Neural progenitor cell (in vitro differentiated cells): Measurements from ENCODE around the gene PRRC2A. TPM values are rescaled to one million over a fixed set of nuclear protein-coding genes. Genes with fewer than 3 reads are reported as not detected.

Source experiments
- DNase-seq: peaks from one replicate; pipeline ENCODE4 v3.0.0-alpha.2; 2016; ENCODE audit warnings: low spot score
- H2AFZ ChIP-seq: fragments of 200-600 bp; sonication (generic); replicated peaks from 2 replicates; pipeline ENCODE4 v1.6.1; 2016; ENCODE audit warnings: antibody characterized with exemption
- H3F3A ChIP-seq: fragments of 200-600 bp; sonication (generic); 2 replicates; pipeline ENCODE4 v1.6.1; 2016; ENCODE audit warnings: antibody characterized with exemption, low read depth
- H3K27ac ChIP-seq: fragments of 200-600 bp; sonication (generic); 2 replicates; pipeline ENCODE4 v1.5.1; 2016; ENCODE audit warnings: mild to moderate bottlenecking
- H3K27me3 ChIP-seq: fragments of 200-600 bp; sonication (generic); 2 replicates; pipeline ENCODE4 v1.6.1; 2016; ENCODE audit warnings: mild to moderate bottlenecking, moderate library complexity
- H3K36me3 ChIP-seq: fragments of 200-600 bp; sonication (generic); 2 replicates; pipeline ENCODE4 v1.5.1; 2016
- H3K4me1 ChIP-seq: fragments of 200-600 bp; sonication (generic); 2 replicates; pipeline ENCODE4 v1.6.1; 2016; ENCODE audit warnings: mixed run types
- H3K4me2 ChIP-seq: fragments of 200-600 bp; sonication (generic); 2 replicates; pipeline ENCODE4 v1.6.1; 2016
- H3K4me3 ChIP-seq: fragments of 200-600 bp; sonication (generic); 2 replicates; pipeline ENCODE4 v1.5.1; 2016
- H3K79me2 ChIP-seq: fragments of 200-600 bp; sonication (generic); 2 replicates; pipeline ENCODE4 v1.6.1; 2016; ENCODE audit warnings: low read depth
- H3K9ac ChIP-seq: fragments of 200-600 bp; sonication (generic); 2 replicates; pipeline ENCODE4 v1.6.1; 2016
- H3K9me3 ChIP-seq: fragments of 200-600 bp; sonication (generic); 2 replicates; pipeline ENCODE4 v1.5.1; 2016; ENCODE audit warnings: low read depth
- H4K20me1 ChIP-seq: fragments of 200-600 bp; sonication (generic); 2 replicates; pipeline ENCODE4 v1.6.1; 2016; ENCODE audit warnings: low read depth
- H3K27ac Mint-ChIP-seq: 3 replicates; pipeline ENCODE4 v1.8.0; 2021; ENCODE audit warnings: mixed read lengths
- H3K27me3 Mint-ChIP-seq: 2 replicates; pipeline ENCODE4 v1.8.0; 2022; ENCODE audit warnings: low read depth, mild to moderate bottlenecking, inconsistent platforms, moderate library complexity, mixed read lengths; ENCODE audit not compliant: insufficient read depth
- H3K36me3 Mint-ChIP-seq: 3 replicates; pipeline ENCODE4 v1.8.0; 2021; ENCODE audit warnings: mixed read lengths
- H3K4me1 Mint-ChIP-seq: 3 replicates; pipeline ENCODE4 v1.8.0; 2021; ENCODE audit warnings: mixed read lengths
- H3K4me3 Mint-ChIP-seq: 3 replicates; pipeline ENCODE4 v1.8.0; 2021; ENCODE audit warnings: mild to moderate bottlenecking, moderate library complexity, mixed read lengths
- H3K9me3 Mint-ChIP-seq: 3 replicates; pipeline ENCODE4 v1.8.0; 2020; ENCODE audit warnings: mixed read lengths
- EZH2 ChIP-seq: fragments of 200-600 bp; sonication (generic); IDR thresholded peaks from 2 replicates; pipeline ENCODE4 v1.6.1; 2017; ENCODE audit warnings: antibody characterized with exemption, mild to moderate bottlenecking, moderate library complexity
- EZH2phosphoT487 ChIP-seq: fragments of 200-600 bp; sonication (generic); IDR thresholded peaks from 2 replicates; pipeline ENCODE4 v1.6.1; 2017; ENCODE audit warnings: antibody characterized with exemption
- total RNA-seq: library from RNA; depleted of rRNA; stranded (reverse); fragments of >200 nt; gene quantifications from 2 replicates; pipeline ENCODE4 v1.2.3, GENCODE V29; 2015; ENCODE audit warnings: low replicate concordance
- TF ChIP-seq, protein P1 (sequence below): fragments of 200-600 bp; sonication (generic); IDR thresholded peaks from 2 replicates; pipeline ENCODE4 v1.5.1; 2017; ENCODE audit warnings: antibody characterized with exemption, mild to moderate bottlenecking

Gene PRRC2A
- total RNA-seq, 1 donor from 2014 or later = 55.5 TPM

- H2AFZ ChIP-seq = no peak overlapping the region
- no peak for TF ChIP-seq EZH2phosphoT487
- TF ChIP-seq, protein P1, sequence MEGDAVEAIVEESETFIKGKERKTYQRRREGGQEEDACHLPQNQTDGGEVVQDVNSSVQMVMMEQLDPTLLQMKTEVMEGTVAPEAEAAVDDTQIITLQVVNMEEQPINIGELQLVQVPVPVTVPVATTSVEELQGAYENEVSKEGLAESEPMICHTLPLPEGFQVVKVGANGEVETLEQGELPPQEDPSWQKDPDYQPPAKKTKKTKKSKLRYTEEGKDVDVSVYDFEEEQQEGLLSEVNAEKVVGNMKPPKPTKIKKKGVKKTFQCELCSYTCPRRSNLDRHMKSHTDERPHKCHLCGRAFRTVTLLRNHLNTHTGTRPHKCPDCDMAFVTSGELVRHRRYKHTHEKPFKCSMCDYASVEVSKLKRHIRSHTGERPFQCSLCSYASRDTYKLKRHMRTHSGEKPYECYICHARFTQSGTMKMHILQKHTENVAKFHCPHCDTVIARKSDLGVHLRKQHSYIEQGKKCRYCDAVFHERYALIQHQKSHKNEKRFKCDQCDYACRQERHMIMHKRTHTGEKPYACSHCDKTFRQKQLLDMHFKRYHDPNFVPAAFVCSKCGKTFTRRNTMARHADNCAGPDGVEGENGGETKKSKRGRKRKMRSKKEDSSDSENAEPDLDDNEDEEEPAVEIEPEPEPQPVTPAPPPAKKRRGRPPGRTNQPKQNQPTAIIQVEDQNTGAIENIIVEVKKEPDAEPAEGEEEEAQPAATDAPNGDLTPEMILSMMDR = no peak
- TF ChIP-seq EZH2 = no peak
- no peak overlapping the region for H3K4me3 Mint-ChIP-seq
- no peaks in the 10 kb centered on the region for H3K9me3 ChIP-seq
- no peak overlapping the region for H3K9ac ChIP-seq
- no peaks in the 10 kb centered on the region for H3K36me3 Mint-ChIP-seq
- DNase-seq = no peak
- no peak overlapping the region for H3K4me3 ChIP-seq
- no peaks in the 10 kb centered on the region for H4K20me1 ChIP-seq
- peaks cover 9% of the 10 kb centered on the region for H3K27me3 ChIP-seq
- no peaks in the 10 kb centered on the region for H3K36me3 ChIP-seq
- no peak overlapping the region for H3K4me2 ChIP-seq
- no peaks in the 10 kb centered on the region for H3K79me2 ChIP-seq
- H3K4me1 ChIP-seq = peaks cover 11% of the 10 kb centered on the region
- H3K9me3 Mint-ChIP-seq = no peaks in the 10 kb centered on the region
- no peak overlapping the region for H3K27ac ChIP-seq
- peaks cover 15% of the 10 kb centered on the region for H3K4me1 Mint-ChIP-seq
- peaks cover 27% of the 10 kb centered on the region for H3K27me3 Mint-ChIP-seq
- peak overlapping the region; percentile 64 for H3K27ac Mint-ChIP-seq
- no peaks in the 10 kb centered on the region for H3F3A ChIP-seq
These were observed 43.5 kb upstream of the PRRC2A start for GRCh38 chr6:31576897-31577578.

DNA sequence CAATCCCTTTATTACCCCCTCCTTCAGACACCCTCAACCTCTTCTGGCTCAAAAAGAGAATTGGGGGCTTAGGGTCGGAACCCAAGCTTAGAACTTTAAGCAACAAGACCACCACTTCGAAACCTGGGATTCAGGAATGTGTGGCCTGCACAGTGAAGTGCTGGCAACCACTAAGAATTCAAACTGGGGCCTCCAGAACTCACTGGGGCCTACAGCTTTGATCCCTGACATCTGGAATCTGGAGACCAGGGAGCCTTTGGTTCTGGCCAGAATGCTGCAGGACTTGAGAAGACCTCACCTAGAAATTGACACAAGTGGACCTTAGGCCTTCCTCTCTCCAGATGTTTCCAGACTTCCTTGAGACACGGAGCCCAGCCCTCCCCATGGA, 42.9 kb upstream of the PRRC2A start:
- H3K9ac ChIP-seq = no peak overlapping the region
- H3K9me3 ChIP-seq = no peaks in the 10 kb centered on the region
- H3K27me3 ChIP-seq = peaks cover 9% of the 10 kb centered on the region
- DNase-seq = no peak
- H3K27me3 Mint-ChIP-seq = peaks cover 27% of the 10 kb centered on the region
- H3F3A ChIP-seq = no peaks in the 10 kb centered on the region
- H3K36me3 Mint-ChIP-seq = no peaks in the 10 kb centered on the region
- no peak overlapping the region for H3K4me2 ChIP-seq
- H3K27ac Mint-ChIP-seq = no peak overlapping the region
- H3K4me3 Mint-ChIP-seq = no peak overlapping the region
- H3K4me1 Mint-ChIP-seq = peaks cover 15% of the 10 kb centered on the region
- H3K9me3 Mint-ChIP-seq = no peaks in the 10 kb centered on the region
- no peak overlapping the region for H3K4me3 ChIP-seq
- H4K20me1 ChIP-seq = no peaks in the 10 kb centered on the region
- no peaks in the 10 kb centered on the region for H3K79me2 ChIP-seq
- peaks cover 11% of the 10 kb centered on the region for H3K4me1 ChIP-seq
- no peaks in the 10 kb centered on the region for H3K36me3 ChIP-seq
- no peak overlapping the region for H2AFZ ChIP-seq
- no peak overlapping the region for H3K27ac ChIP-seq
- TF ChIP-seq, protein P1 = no peak
- no peak for TF ChIP-seq EZH2
- no peak for TF ChIP-seq EZH2phosphoT487

GRCh38 chr6:31578184-31579118, 42.1 kb upstream of the PRRC2A start:
- Mint-ChIP-seq H3K9me3 (no peaks in the 10 kb centered on the region), H3K36me3 (no peaks in the 10 kb centered on the region), H3K4me1 (peaks cover 15% of the 10 kb centered on the region), H3K27ac (no peak overlapping the region), H3K4me3 (peak overlapping the region; percentile 58), H3K27me3 (peaks cover 22% of the 10 kb centered on the region)
- H3K9me3 ChIP-seq = no peaks in the 10 kb centered on the region
- H3K36me3 ChIP-seq = no peaks in the 10 kb centered on the region
- no peak for DNase-seq
- TF ChIP-seq EZH2phosphoT487 = no peak
- TF ChIP-seq EZH2 = no peak
- H3K4me1 ChIP-seq = peaks cover 11% of the 10 kb centered on the region
- H3K79me2 ChIP-seq = no peaks in the 10 kb centered on the region
- H3K27ac ChIP-seq = no peak overlapping the region
- H3F3A ChIP-seq = no peaks in the 10 kb centered on the region
- H3K27me3 ChIP-seq = peaks cover 9% of the 10 kb centered on the region
- H3K4me3 ChIP-seq = no peak overlapping the region
- H3K9ac ChIP-seq = no peak overlapping the region
- no peak overlapping the region for H2AFZ ChIP-seq
- H4K20me1 ChIP-seq = no peaks in the 10 kb centered on the region
- H3K4me2 ChIP-seq = no peak overlapping the region
